Adrenal gland (tissue), 12 donors: ENCODE data around the gene IKBKG. TPM values are rescaled to one million over a fixed set of nuclear protein-coding genes. Genes with fewer than 3 reads are reported as not detected.

Experiments used
- DNase-seq, 7 donors: peaks; one replicate each; pipeline ENCODE4 v3.0.0-alpha.2; 2019 to 2020
- H3K27ac ChIP-seq, 5 donors: fragments of 200-600 bp; sonication (generic) in 4 of 5; 1 replicate in 3 of 5; 2 replicates in 2 of 5; pipeline versions ENCODE4 v1.5.1 to v1.8.0; 2016 to 2020; ENCODE audit warnings: mild to moderate bottlenecking in 1 of 5
- H3K27me3 ChIP-seq: fragments of 200-600 bp; 2 replicates; pipeline ENCODE4 v1.8.0; 2021
- H3K36me3 ChIP-seq, 2 donors: fragments of 200-600 bp; replicated peaks in 1 of 2; 1 replicate in 1 of 2; 2 replicates in 1 of 2; pipeline versions ENCODE4 v1.5.1 to v1.8.0; 2018 to 2022
- H3K4me1 ChIP-seq, 2 donors: fragments of 200-600 bp; replicated peaks in 1 of 2; 1 replicate in 1 of 2; 2 replicates in 1 of 2; pipeline versions ENCODE4 v1.5.1 to v1.8.0; 2018 to 2021
- H3K4me3 ChIP-seq, 4 donors: fragments of 200-600 bp; sonication (generic) in 3 of 4; one replicate each; pipeline ENCODE4 v1.5.1; 2016 to 2018
- H3K9me3 ChIP-seq, 3 donors: fragments of 200-600 bp; sonication (generic) in 1 of 3; replicated peaks in 1 of 3; 1 replicate in 2 of 3; 2 replicates in 1 of 3; pipeline versions ENCODE4 v1.5.1 to v1.8.0; 2016 to 2021
- CTCF ChIP-seq, 6 experiments: fragments of 450-650 bp in 4 of 6; fragments of 200-600 bp in 2 of 6; sonication (generic) in 1 of 6; IDR thresholded peaks; 1 replicate in 5 of 6; 2 replicates in 1 of 6; pipeline versions ENCODE4 v1.5.1 to v1.8.0; 2016 to 2021; ENCODE audit warnings: antibody characterized with exemption in 6 of 6, mild to moderate bottlenecking in 2 of 6, moderate library complexity in 1 of 6
- POLR2A ChIP-seq, 2 donors: fragments of 450-650 bp; IDR thresholded peaks; one replicate each; pipeline ENCODE4 v1.6.1; 2017; ENCODE audit warnings: antibody characterized with exemption in 2 of 2, mild to moderate bottlenecking in 2 of 2, moderate library complexity in 1 of 2
- WGBS, 4 donors: extraction: QIAGEN DNeasy Blood & Tissue Kit in 2 of 4; methylation state at CpG; one replicate each; pipeline versions ENCODE4 v1.1.5 to v1.1.7; 2013 to 2017; 5-methylcytosine and 5-hydroxymethylcytosine counted together
- intact Hi-C, 2 donors: fragments of 100-400 bp; cut with DNase I; formaldehyde crosslinking; loops; one replicate each; pipeline versions ENCODE4 v1.14.1 to v1.15.0; 2022 to 2023
- polyA plus RNA-seq, 3 donors: library from polyadenylated mRNA; stranded (reverse); fragments of 200-250 nt in 2 of 3; fragments of 350-450 nt in 1 of 3; fragmentation: Illumina TruSeq in 1 of 3; extraction: RNeasy Lipid Tissue Mini Kit (QIAGEN cat#74804) in 1 of 3; gene quantifications; one replicate each; pipeline ENCODE4 v1.2.3, GENCODE V29; 2013 to 2014
- total RNA-seq, 9 donors: library from RNA; depleted of rRNA in 4 of 9; stranded (reverse); fragments of >200 nt in 4 of 9; fragments of 120-200 nt in 1 of 9; fragmentation: NEBNext Ultra II Directional in 1 of 9; extraction: Animal tissue kit (Norgen Biotek cat#: 25700) in 1 of 9; gene quantifications; one replicate each; pipeline versions ENCODE4 v1.1.0 to v1.2.4, GENCODE V29; 2013 to 2023
- donor health status: healthy with polysubstance abuse.
- donor health status: Bipolar disorder and iron deficiency.
- donor health status: DM: yes; HTN: yes; CAD: no.
- donor health status: DM: no; HTN: no; CAD: no.
- donor health status: DM: no; HTN: no; CAD: no.
- donor health status: DM: yes; HTN: yes; CAD: no.

IKBKG gene
- total and polyA plus RNA-seq, 12 donors = 9.6 to 47.5 (median 31.1) TPM

DNA sequence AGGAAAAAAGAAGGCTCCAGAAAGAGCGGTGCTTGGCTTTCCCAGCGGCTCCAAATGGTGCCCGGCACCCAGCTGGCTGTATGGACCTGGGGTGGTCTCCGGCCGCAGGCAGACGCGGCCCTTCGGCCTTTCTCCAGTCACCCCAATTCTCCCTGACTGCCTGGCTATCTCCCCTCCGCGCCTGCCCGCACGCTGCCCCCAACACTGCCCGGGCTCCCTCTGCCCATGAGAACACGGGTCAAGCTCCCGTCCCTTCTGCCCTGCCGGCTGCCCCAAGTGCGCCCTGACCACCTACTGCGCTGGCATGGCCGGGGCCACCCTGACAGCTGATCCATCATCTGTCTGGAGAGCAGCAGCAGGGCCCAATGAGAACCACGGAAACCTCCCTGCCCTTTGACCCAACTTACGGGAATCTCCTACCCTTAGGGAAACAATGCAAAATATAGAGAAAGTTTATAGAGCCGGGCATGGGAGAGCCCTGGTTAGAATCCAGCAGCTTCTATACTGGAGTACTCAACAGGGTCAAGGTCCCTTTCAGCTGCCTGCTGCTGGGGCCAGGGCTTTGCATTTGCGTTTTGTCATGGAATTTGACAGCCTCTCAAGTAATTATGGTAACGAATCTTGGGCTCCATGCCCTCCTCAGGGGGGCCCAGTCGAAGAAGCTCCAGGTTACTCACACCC lies 30.2 kb upstream of the IKBKG start:
- peak in 2 of 7 donors; percentile 27 to 48 for DNase-seq
- 40 to 50% (median 46%) methylated on average over 19 to 25 of the region's 25 CpGs for WGBS, 4 donors
- no peaks in the 10 kb centered on the region for H3K27me3 ChIP-seq
- H3K27ac ChIP-seq = peak overlapping the region; percentile 71 to 94 (median 87)
- H3K4me1 ChIP-seq = peaks cover 16 to 22% of the 10 kb centered on the region in 2 donors
- peak overlapping the region in 1 of 4 donors; percentile 62 for H3K4me3 ChIP-seq
- intact Hi-C loops = no loop called here
- TF ChIP-seq CTCF (IDR thresholded peaks at IDR 0.05) = no peak
- TF ChIP-seq POLR2A (IDR thresholded peaks at IDR 0.05) = no peak
- no peaks in the 10 kb centered on the region for H3K36me3 ChIP-seq
- no peaks in the 10 kb centered on the region for H3K9me3 ChIP-seq

DNA sequence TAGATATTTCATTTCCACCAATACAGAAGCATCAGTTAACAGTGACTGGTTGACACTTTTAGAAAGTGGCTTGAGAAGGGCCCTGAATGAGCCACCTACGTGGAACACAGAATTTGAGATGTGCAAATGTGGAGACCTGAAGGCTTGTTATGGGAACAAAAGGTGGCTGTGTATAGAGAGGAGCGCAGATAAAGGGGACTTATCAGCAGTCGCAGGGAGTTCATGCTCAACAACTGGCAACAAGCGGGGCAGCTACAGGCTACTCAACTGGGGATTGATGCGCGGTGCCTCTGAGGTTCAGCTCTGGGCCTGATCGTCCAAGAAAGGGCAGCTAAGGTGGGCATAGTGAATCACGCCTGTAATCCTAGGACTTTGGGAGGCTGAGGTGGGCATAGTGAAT lies 28.0 kb upstream of the IKBKG start:
- no peaks in the 10 kb centered on the region for H3K27me3 ChIP-seq
- TF ChIP-seq POLR2A (IDR thresholded peaks at IDR 0.05) (no peak), CTCF (IDR thresholded peaks at IDR 0.05) (no peak)
- no peaks in the 10 kb centered on the region for H3K9me3 ChIP-seq
- no peak overlapping the region for H3K4me3 ChIP-seq
- no peaks in the 10 kb centered on the region for H3K36me3 ChIP-seq
- intact Hi-C loops = no loop called here
- H3K27ac ChIP-seq = no peak overlapping the region
- 86 to 100% (median 91%) methylated on average over 4 to 8 of the region's 8 CpGs for WGBS, 4 donors
- DNase-seq = no peak
- peaks cover 16 to 22% of the 10 kb centered on the region in 2 donors for H3K4me1 ChIP-seq

DNA sequence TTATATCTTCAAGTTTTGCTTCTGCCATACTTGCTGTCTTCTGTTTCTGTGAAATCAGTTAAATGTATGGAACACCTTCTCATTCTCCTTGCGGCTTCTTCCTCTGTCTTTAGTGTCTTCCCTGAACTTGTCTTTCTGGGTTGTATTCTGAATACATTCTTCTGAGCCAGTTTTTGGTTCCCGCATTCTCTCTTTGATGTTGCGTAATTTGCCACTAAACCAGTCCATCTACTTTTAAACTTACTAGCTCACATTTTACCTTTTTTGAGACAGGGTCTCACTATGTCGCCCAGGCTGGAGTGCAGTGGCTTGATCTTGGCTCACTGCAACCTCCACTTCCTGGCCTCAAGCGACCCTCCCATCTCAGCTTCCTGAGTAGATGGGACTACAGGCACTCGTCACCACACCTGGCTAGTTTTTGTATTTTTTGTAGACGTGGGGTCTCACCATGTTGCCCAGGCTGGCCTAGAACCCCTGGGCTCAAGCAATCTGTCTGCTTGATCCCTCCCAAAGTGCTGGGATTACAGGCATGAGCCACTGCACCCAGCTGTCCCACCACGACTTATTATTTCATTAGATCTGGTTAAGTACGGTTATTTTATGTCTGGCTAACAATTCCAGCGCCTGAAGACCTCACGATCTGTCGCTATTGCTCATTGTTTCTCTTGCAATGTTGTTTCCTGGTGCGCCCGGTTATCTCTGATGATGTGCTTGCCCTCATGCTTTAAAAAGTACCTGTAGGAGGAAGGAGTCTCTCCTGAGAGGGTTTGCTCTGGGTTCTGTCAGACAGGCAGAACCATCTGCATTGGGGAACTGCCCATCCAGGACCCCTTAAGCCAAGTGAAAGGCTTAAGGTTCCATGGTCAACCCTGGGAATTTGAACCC lies 21.6 kb upstream of the IKBKG start:
- peaks cover 0 to 3% of the 10 kb centered on the region in 2 donors for H3K4me1 ChIP-seq
- no peak for TF ChIP-seq CTCF (IDR thresholded peaks at IDR 0.05)
- no peak for TF ChIP-seq POLR2A (IDR thresholded peaks at IDR 0.05)
- 70 to 79% (median 73%) methylated on average over 14 of the region's 14 CpGs for WGBS, 4 donors
- no peaks in the 10 kb centered on the region for H3K9me3 ChIP-seq
- no peak overlapping the region for H3K4me3 ChIP-seq
- H3K36me3 ChIP-seq = no peaks in the 10 kb centered on the region
- intact Hi-C loops = no loop called here
- no peak for DNase-seq
- no peaks in the 10 kb centered on the region for H3K27me3 ChIP-seq
- no peak overlapping the region for H3K27ac ChIP-seq

- Histone ChIP-seq H3K9me3 (no peaks in the 10 kb centered on the region), H3K27ac (peak overlapping the region in 4 of 5 donors; percentile 52 to 80 (median 56)), H3K36me3 (peaks cover 0 to 2% of the 10 kb centered on the region in 2 donors), H3K27me3 (no peaks in the 10 kb centered on the region), H3K4me3 (peak overlapping the region in 1 of 4 donors; percentile 40), H3K4me1 (peaks cover 0 to 3% of the 10 kb centered on the region in 2 donors)
- WGBS, 4 donors = 5 to 32% (median 17%) methylated on average over 4 to 15 of the region's 15 CpGs
- peak; percentile 19 to 55 (median 51) for TF ChIP-seq CTCF (IDR thresholded peaks at IDR 0.05)
- TF ChIP-seq POLR2A (IDR thresholded peaks at IDR 0.05) = peak in 1 of 2 donors; percentile 31
- DNase-seq = peak; percentile 73 to 91 (median 82)
- intact Hi-C loops = no loop called here
These were observed 20.3 kb upstream of the IKBKG start for GRCh38 chrX:154526901-154527675.
